ENCODE results near the gene COG7. TPM values are rescaled to one million over a fixed set of nuclear protein-coding genes. Genes with fewer than 3 reads are reported as not detected.
"Not testable (repeated sequence)": the region's sequence is repeated elsewhere in the genome, so short reads cannot be mapped to it uniquely, and the experiment has no call there.

The COG7 gene
- total and polyA plus RNA-seq, 3 donors from 2014 or later, result 21.5 to 40.7 (median 35.1) TPM

- no peak for TF ChIP-seq CTCF (IDR thresholded peaks at IDR 0.05)
- TF ChIP-seq POLR2A (IDR thresholded peaks at IDR 0.05), result no peak
- no peak overlapping the region for H3K4me3 ChIP-seq
- no peaks in the 10 kb centered on the region for H3K36me3 ChIP-seq (ENCODE audit: low read depth, missing control alignments)
- H3K27ac ChIP-seq, result no peak overlapping the region
- 96 to 100% methylated on average over 2 of the region's 2 CpGs for WGBS, 2 donors
- no peak for DNase-seq
- intact Hi-C loops (cut with DNase I; ENCODE audit: low total_unique reads), result no loop called here
- H3K4me1 ChIP-seq, result peaks cover 8% of the 10 kb centered on the region
- no peaks in the 10 kb centered on the region for H3K9me3 ChIP-seq
- no peaks in the 10 kb centered on the region for H3K27me3 ChIP-seq
Measured at GRCh38 chr16:23465179-23465578, 12.2 kb upstream of the COG7 start.

DNA sequence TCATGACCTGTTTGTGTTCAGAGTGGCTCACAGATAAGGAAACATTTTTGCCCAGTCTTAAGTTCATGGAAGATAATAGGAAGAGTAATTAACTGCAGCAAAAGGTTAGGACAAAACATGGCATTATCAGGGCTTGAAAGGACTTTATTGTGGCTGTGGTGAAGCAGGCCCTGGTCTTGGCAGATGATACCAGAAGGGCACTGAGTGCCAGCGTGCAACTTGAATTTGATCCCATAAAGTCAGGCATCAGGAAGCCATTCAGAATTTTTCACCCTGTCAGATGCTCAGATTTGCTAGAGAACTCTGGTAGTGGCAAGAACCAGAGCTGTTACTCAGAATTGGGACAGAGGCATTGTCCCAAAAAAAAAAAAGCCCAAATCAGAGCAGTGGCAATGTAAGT is 11.2 kb upstream of the COG7 start:
- Histone ChIP-seq H3K9me3 (no peaks in the 10 kb centered on the region), H3K27me3 (no peaks in the 10 kb centered on the region), H3K36me3 (ENCODE audit: low read depth, missing control alignments) (no peaks in the 10 kb centered on the region), H3K4me1 (peaks cover 8% of the 10 kb centered on the region), H3K4me3 (no peak overlapping the region), H3K27ac (no peak overlapping the region)
- WGBS, 2 donors, result 65 to 69% methylated on average over 1 of the region's 1 CpG
- TF ChIP-seq CTCF (IDR thresholded peaks at IDR 0.05) (no peak), POLR2A (IDR thresholded peaks at IDR 0.05) (no peak)
- intact Hi-C loops (cut with DNase I; ENCODE audit: low total_unique reads), result no loop called here
- peak; percentile 30 for DNase-seq

DNA sequence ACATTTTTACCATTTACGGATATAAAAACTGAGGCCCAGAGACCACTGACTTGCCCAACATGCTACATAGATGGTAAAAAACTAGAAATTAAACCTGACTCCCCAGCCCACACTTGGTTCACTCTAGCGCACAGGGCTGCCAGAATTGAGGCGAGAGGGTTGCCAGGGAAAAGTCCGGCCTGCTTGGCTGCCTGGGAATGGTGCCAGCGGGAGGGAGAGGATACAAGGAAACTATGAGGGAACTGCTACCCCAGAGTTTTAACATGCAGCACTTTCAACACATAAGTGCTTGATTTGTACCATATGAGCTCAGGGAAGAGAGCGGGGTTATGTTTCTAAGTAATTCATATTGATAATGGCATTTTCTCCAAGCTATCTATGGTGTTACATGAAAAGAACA is 10.0 kb upstream of the COG7 start:
- H3K9me3 ChIP-seq; H3K4me3 ChIP-seq; H3K27ac ChIP-seq; intact Hi-C loops (cut with DNase I; ENCODE audit: low total_unique reads); H3K4me1 ChIP-seq; H3K27me3 ChIP-seq; H3K36me3 ChIP-seq (ENCODE audit: low read depth, missing control alignments): not testable (repeated sequence)
- 32 to 47% methylated on average over 6 of the region's 6 CpGs for WGBS, 2 donors
- peak; percentile 89 for DNase-seq

DNA sequence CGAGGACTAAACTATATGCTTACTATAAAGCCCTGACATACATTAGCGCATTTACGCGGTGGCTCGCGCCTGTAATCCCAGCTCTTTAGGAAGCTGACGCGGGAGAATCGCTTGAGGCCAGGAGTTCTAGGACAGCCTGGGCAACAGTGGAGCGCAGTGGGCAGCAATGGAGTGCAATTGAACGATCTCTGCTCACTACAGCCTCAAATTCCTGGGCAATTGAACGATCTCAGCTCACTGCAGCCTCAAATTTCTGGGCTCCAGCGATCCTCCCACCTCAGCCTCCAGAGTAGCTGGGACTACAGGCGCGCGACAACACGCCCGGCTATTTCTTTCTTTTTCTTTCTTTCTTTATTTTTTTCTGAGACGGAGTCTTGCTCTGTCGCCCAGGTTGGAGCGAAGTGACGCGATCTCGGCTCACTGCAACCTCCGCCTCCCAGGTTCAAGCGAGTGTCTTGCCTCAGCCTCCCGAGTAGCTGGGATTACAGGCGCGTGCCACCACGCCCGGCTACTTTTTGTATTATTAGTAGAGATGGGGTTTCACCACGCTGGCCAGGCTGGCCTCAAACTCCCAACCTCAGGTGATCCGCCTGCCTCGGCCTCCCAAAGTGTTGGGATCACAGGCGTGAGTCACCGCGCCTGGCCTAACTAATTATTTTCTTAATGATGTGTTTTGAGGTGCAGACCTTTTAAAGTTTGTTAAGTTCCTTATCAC is 506 bp upstream of the COG7 start:
- peak overlapping the region in 1 of 2 donors; percentile 82 for H3K27ac ChIP-seq

DNA sequence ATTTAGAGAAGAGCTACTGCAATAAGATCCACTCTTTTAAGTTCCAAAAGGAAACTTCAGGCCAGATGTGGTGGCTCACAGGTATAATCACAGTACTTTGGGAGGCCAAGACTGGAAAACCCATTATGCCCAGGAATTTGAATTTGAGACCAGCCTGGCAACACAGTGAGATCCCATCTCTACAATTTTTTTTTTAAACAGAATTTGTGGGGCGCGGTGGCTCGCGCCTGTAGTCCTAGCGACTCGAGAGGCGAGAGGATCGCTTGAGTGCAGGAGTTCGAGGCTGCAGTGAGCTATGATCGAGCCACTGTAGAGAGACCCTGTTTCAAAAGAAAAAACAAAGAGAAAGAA is 793 bp downstream of the COG7 start:
- Histone ChIP-seq H3K27ac (peak overlapping the region in 1 of 2 donors; percentile 82), H3K4me3 (peak overlapping the region; percentile 76 to 83), H3K4me1 (peaks cover 6% of the 10 kb centered on the region), H3K27me3 (no peaks in the 10 kb centered on the region), H3K36me3 (ENCODE audit: low read depth, missing control alignments) (no peaks in the 10 kb centered on the region), H3K9me3 (no peaks in the 10 kb centered on the region)
- intact Hi-C loops (cut with DNase I; ENCODE audit: low total_unique reads), result no loop called here
- no peak for TF ChIP-seq POLR2A (IDR thresholded peaks at IDR 0.05)
- TF ChIP-seq CTCF (IDR thresholded peaks at IDR 0.05), result no peak
- WGBS, 2 donors, result 2 to 5% methylated on average over 10 of the region's 10 CpGs
- DNase-seq, result no peak

More for the DNA sequence above, 506 bp upstream of the COG7 start:
- 39 to 59% methylated on average over 27 to 37 of the region's 37 CpGs for WGBS, 2 donors
- intact Hi-C loops (cut with DNase I; ENCODE audit: low total_unique reads), result no loop called here
- DNase-seq, result no peak
- Histone ChIP-seq H3K4me1 (peaks cover 6% of the 10 kb centered on the region), H3K9me3 (no peaks in the 10 kb centered on the region), H3K27me3 (no peaks in the 10 kb centered on the region), H3K36me3 (ENCODE audit: low read depth, missing control alignments) (no peaks in the 10 kb centered on the region), H3K4me3 (peak overlapping the region; percentile 76 to 83)
- no peak for TF ChIP-seq POLR2A (IDR thresholded peaks at IDR 0.05)
- no peak for TF ChIP-seq CTCF (IDR thresholded peaks at IDR 0.05)

Data from testis (tissue), 3 donors.